Measurements from ENCODE around the gene LRRIQ4. TPM values are rescaled to one million over a fixed set of nuclear protein-coding genes. Genes with fewer than 3 reads are reported as not detected.

The LRRIQ4 gene
- total RNA-seq, 1 experiment from 2014 or later, result 0.22 TPM

Other genes with a start within 250 kb of the LRRIQ4 start
- gene MECOM, start 149.2 kb upstream of the LRRIQ4 start, total RNA-seq (2014; rRNA removed; shearing (Covaris generic); ENCODE audit: low replicate concordance), result not detected in 2 replicates
- gene TERC, start 47.8 kb upstream of the LRRIQ4 start, total RNA-seq (2014; rRNA removed; shearing (Covaris generic); ENCODE audit: low replicate concordance), result 1,199 and 1,851 TPM in 2 replicates
- 3.6 and 4.2 TPM in 2 replicates for gene ACTRT3, start 43.3 kb upstream of the LRRIQ4 start, total RNA-seq (2014; rRNA removed; shearing (Covaris generic); ENCODE audit: low replicate concordance)
- gene MYNN, start 39.5 kb upstream of the LRRIQ4 start, total RNA-seq (2014; rRNA removed; shearing (Covaris generic); ENCODE audit: low replicate concordance), result 18.3 and 22.7 TPM in 2 replicates
- 10.0 and 11.8 TPM in 2 replicates for gene LRRC34, start within 50 bp of the LRRIQ4 start, total RNA-seq (2014; rRNA removed; shearing (Covaris generic); ENCODE audit: low replicate concordance)
- gene LRRC31, start 57.1 kb downstream of the LRRIQ4 start, total RNA-seq (2014; rRNA removed; shearing (Covaris generic); ENCODE audit: low replicate concordance), result not detected in 2 replicates
- gene SAMD7, start 98.7 kb downstream of the LRRIQ4 start, total RNA-seq (2014; rRNA removed; shearing (Covaris generic); ENCODE audit: low replicate concordance), result not detected in 2 replicates
- gene SEC62, start 153.9 kb downstream of the LRRIQ4 start, total RNA-seq (2014; rRNA removed; shearing (Covaris generic); ENCODE audit: low replicate concordance), result 36.9 and 39.4 TPM in 2 replicates
- 67.6 and 94.6 TPM in 2 replicates for gene GPR160, start 225.1 kb downstream of the LRRIQ4 start, total RNA-seq (2014; rRNA removed; shearing (Covaris generic); ENCODE audit: low replicate concordance)

All from Karpas-422 (cell line).